ENCODE data around the gene ANKRD65. TPM values are rescaled to one million over a fixed set of nuclear protein-coding genes. Genes with fewer than 3 reads are reported as not detected.
"Not testable (repeated sequence)": the region's sequence is repeated elsewhere in the genome, so short reads cannot be mapped to it uniquely, and the experiment has no call there.

ANKRD65 gene
- total RNA-seq (2014; rRNA removed; shearing (Covaris generic)), result 0.12 TPM in 1 of 2 replicates, not detected in the other

GRCh38 chr1:1421147-1421906, at the start of gene ANKRD65:
Gene ANKRD65, minus strand, starts transcription at chr1:1421276. Its CDS starts 271 bp downstream, at chr1:1421005.
- DNase-seq (ENCODE audit: low spot score), result no peak

GRCh38 chr1:1468196-1468985, 47.3 kb upstream of the ANKRD65 start:
- not testable (repeated sequence) for DNase-seq (ENCODE audit: low spot score)

DNA sequence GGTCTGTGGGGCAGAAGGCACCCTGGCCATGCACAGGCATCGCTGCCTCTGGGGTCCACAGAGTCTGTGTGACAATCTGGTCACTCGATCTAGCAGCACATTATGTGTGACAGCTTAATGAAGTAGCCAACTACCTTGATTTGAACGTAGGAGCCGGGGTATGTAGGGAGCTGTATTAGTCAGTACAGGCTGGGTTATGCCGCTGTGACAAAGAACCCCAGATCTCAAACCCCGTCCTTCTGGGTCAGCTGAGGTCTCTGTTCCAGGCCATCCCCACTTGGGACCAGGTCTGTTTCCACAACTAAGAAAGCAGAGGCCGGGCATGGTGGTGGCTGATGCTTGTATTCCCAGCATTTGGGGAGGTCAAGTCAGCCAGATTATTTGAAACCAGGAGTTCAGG, 42.2 kb upstream of the ANKRD65 start:
- no peak for DNase-seq (ENCODE audit: low spot score)

- no peak for DNase-seq (ENCODE audit: low spot score)
Measured at GRCh38 chr1:1462318-1462966, 41.4 kb upstream of the ANKRD65 start.

- no peak for DNase-seq (ENCODE audit: low spot score)
Measured at GRCh38 chr1:1461721-1462317, 40.7 kb upstream of the ANKRD65 start.

- no peak for DNase-seq (ENCODE audit: low spot score)
Measured at GRCh38 chr1:1460540-1461130, 39.6 kb upstream of the ANKRD65 start.

GRCh38 chr1:1459711-1460110, 38.6 kb upstream of the ANKRD65 start:
- DNase-seq (ENCODE audit: low spot score), result not testable (repeated sequence)

DNA sequence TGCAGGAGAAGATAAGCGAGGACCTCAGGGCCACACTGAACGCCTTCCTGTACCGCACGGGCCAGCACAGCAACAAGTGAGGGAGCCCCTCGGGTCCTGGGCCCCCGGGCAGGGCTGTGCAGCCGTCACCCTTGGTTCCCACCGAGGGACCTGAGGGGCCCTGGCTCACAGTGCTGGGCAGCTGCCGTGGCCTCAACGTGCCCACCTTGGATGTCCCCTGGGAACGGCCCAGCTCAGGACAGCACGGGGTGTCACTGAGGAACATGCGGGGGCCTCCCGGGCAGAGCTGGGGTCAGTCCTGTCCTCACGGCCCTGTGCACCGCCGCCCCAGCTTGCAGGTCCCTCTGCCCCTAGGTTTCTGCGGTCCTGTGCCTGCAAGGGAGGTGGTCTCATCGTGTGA, 38.1 kb upstream of the ANKRD65 start:
- DNase-seq (ENCODE audit: low spot score), result not testable (repeated sequence)

GRCh38 chr1:1456683-1457255, 35.7 kb upstream of the ANKRD65 start:
- not testable (repeated sequence) for DNase-seq (ENCODE audit: low spot score)

GRCh38 chr1:1455934-1456333, 34.9 kb upstream of the ANKRD65 start:
- not testable (repeated sequence) for DNase-seq (ENCODE audit: low spot score)

DNA sequence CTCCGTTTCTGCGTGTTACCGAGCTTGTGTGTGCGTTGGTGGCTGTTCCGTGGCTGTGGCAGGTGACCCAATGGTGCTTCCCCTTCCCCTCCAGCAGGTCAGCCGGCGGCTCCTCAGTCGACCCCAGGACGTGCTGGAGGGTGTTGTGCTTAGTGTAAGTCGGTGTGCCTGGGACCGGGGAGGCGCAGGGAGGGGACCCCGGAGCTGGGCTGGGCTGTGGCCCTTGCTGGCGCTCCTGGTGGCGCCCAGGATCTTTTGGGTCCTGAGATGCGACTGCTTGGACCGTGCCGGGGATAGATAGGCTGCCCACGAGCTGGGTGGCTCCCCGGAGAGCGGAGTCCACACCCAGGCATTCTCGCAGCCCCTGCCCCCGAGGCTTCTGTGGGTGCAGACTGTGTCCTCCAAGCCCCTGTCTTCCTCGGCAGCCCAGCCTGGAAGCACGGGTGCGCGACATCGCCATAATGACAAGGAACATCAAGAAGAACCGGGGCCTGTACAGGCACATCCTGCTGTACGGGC, 34.3 kb upstream of the ANKRD65 start:
- no peak for DNase-seq (ENCODE audit: low spot score)

DNA sequence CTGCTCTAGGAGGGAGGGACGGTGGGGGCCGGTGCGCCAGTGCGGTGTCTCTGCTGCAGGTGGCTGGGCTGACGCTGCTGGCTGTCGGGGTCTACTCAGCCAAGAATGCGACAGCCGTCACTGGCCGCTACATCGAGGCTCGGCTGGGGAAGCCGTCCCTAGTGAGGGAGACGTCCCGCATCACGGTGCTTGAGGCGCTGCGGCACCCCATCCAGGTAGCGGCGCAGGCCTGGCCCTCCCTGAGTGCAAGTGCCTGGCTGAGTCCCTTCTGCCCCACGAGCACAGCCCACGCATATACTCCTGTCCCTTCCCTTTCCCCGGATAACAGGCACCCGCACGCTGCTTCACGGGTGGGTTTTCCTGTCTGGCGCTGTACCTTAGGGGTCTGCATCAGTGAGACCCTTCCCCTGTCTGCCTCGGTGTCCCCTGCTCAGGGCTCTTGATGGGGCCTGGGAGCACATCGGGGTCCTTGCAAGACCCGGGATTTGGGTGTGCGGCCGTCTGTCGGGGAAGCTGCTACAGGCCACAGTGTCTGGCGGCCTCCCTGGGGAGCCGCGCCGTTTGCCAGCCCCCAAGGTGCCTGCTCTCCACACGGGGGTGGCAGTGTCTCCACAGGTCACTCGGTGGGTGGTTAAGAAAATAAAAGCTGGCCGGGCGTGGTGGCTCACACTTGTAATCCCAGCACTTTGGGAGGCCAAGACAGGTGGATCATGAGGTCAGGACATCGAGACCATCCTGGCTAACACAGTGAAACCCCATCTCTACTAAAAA, 33.4 kb upstream of the ANKRD65 start:
- DNase-seq (ENCODE audit: low spot score), result not testable (repeated sequence)

GRCh38 chr1:1452882-1453281, 31.8 kb upstream of the ANKRD65 start:
- DNase-seq (ENCODE audit: low spot score), result no peak

DNA sequence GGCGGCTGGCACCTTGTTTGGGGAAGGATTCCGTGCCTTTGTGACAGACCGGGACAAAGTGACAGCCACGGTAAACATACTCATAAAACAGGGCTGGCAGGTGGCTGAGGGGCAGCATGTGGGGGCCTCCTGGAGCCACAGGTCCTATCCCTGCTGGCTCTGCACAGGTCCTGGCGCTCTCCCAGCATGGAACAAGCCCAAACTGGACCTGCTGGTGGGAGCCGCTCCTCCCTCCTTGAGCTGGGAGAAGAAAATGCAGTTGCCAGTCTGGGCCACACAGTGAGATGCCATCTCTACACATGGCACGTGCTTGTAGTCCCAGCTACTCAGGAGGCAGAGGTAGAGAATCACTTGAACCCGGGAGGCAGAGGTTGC, 31.3 kb upstream of the ANKRD65 start:
- not testable (repeated sequence) for DNase-seq (ENCODE audit: low spot score)

GRCh38 chr1:1451696-1452364, 30.8 kb upstream of the ANKRD65 start:
- no peak for DNase-seq (ENCODE audit: low spot score)

DNA sequence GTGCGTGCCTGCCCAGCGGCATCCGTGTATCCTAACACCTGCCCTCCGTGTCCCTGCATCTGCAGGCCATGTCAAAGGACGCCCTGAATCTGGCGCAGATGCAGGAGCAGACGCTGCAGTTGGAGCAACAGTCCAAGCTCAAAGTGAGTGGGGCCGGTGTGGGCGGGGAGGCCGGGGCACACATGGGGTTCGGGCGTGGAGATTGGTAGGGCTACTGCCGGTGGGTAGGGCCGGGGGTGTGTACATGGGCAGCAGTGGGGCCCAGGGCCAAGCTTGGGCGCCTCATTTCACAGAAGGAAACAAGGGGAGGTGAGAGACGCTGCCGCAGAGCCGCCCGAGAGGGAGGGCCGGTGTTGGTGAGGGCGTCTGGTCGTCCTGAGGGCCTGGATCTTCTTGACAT, 29.5 kb upstream of the ANKRD65 start:
- not testable (repeated sequence) for DNase-seq (ENCODE audit: low spot score)

GRCh38 chr1:1449099-1449739, 28.1 kb upstream of the ANKRD65 start, which contains the start of gene ATAD3C:
Gene ATAD3C, plus strand, starts transcription at chr1:1449689. Its CDS starts 995 bp downstream, at chr1:1450684.
- DNase-seq (ENCODE audit: low spot score), result no peak

GRCh38 chr1:1446631-1447030, 25.6 kb upstream of the ANKRD65 start:
- not testable (repeated sequence) for DNase-seq (ENCODE audit: low spot score)
